Endothelial cell (in vitro differentiated cells): Measurements from ENCODE around the gene SMURF1. TPM values are rescaled to one million over a fixed set of nuclear protein-coding genes. Genes with fewer than 3 reads are reported as not detected.
A peak's percentile ranks its signal among the peaks of the same experiment; 100 is the strongest.

Experiments used
- DNase-seq: peaks from one replicate; pipeline ENCODE4 v3.0.0; 2021; ENCODE audit warnings: low spot score
- H3K27ac Mint-ChIP-seq: one replicate; pipeline ENCODE4 v1.8.0; 2021; ENCODE audit warnings: mixed read lengths, inconsistent platforms; ENCODE audit not compliant: unreplicated experiment
- H3K27me3 Mint-ChIP-seq: one replicate; pipeline ENCODE4 v1.8.0; 2021; ENCODE audit warnings: mild to moderate bottlenecking, moderate library complexity, mixed read lengths, inconsistent platforms; ENCODE audit not compliant: unreplicated experiment
- H3K36me3 Mint-ChIP-seq: one replicate; pipeline ENCODE4 v1.8.0; 2021; ENCODE audit warnings: mild to moderate bottlenecking, low read depth, mixed read lengths, inconsistent platforms; ENCODE audit not compliant: unreplicated experiment
- H3K4me1 Mint-ChIP-seq: one replicate; pipeline ENCODE4 v1.8.0; 2021; ENCODE audit warnings: mild to moderate bottlenecking, mixed read lengths, inconsistent platforms; ENCODE audit not compliant: unreplicated experiment
- H3K4me3 Mint-ChIP-seq: one replicate; pipeline ENCODE4 v1.8.0; 2021; ENCODE audit warnings: mild to moderate bottlenecking, mixed read lengths, inconsistent platforms; ENCODE audit not compliant: unreplicated experiment
- H3K9me3 Mint-ChIP-seq: one replicate; pipeline ENCODE4 v1.8.0; 2021; ENCODE audit warnings: mixed read lengths, inconsistent platforms; ENCODE audit not compliant: unreplicated experiment
- CTCF ChIP-seq: fragments of 200-600 bp; sonication (generic); IDR thresholded peaks from one replicate; pipeline ENCODE4 v1.5.0; 2021; ENCODE audit warnings: antibody characterized with exemption; ENCODE audit not compliant: unreplicated experiment
- total RNA-seq: library from RNA; stranded (reverse); fragmentation: NEBNext Ultra II Directional; extraction: Animal tissue kit (Norgen Biotek cat#: 25700); gene quantifications from one replicate; pipeline ENCODE4 v1.2.1, GENCODE V29; 2021; ENCODE audit not compliant: unreplicated experiment

Gene SMURF1
- total RNA-seq, 1 donor from 2014 or later: 32.5 TPM

GRCh38 chr7:99008921-99009530 lies 134.9 kb downstream of the SMURF1 start:
- peaks cover 12% of the 10 kb centered on the region for H3K27me3 Mint-ChIP-seq
- H3K27ac Mint-ChIP-seq: no peak overlapping the region
- DNase-seq: no peak
- H3K4me3 Mint-ChIP-seq: no peak overlapping the region
- peaks cover 52% of the 10 kb centered on the region for H3K36me3 Mint-ChIP-seq
- TF ChIP-seq CTCF: no peak
- no peaks in the 10 kb centered on the region for H3K9me3 Mint-ChIP-seq
- H3K4me1 Mint-ChIP-seq: no peaks in the 10 kb centered on the region

GRCh38 chr7:99008181-99008631 lies 135.7 kb downstream of the SMURF1 start:
- no peak overlapping the region for H3K4me3 Mint-ChIP-seq
- peaks cover 53% of the 10 kb centered on the region for H3K36me3 Mint-ChIP-seq
- H3K9me3 Mint-ChIP-seq: no peaks in the 10 kb centered on the region
- no peak for TF ChIP-seq CTCF
- H3K27ac Mint-ChIP-seq: no peak overlapping the region
- no peaks in the 10 kb centered on the region for H3K4me1 Mint-ChIP-seq
- DNase-seq: no peak
- peaks cover 12% of the 10 kb centered on the region for H3K27me3 Mint-ChIP-seq

- Mint-ChIP-seq H3K36me3 (peaks cover 45% of the 10 kb centered on the region), H3K27ac (no peak overlapping the region), H3K27me3 (peaks cover 14% of the 10 kb centered on the region), H3K9me3 (no peaks in the 10 kb centered on the region), H3K4me1 (no peaks in the 10 kb centered on the region), H3K4me3 (no peak overlapping the region)
- DNase-seq: no peak
- no peak for TF ChIP-seq CTCF
Measured at GRCh38 chr7:99006739-99007424, 137.0 kb downstream of the SMURF1 start.

GRCh38 chr7:99005776-99006175 lies 138.1 kb downstream of the SMURF1 start:
- Mint-ChIP-seq H3K27me3 (peaks cover 14% of the 10 kb centered on the region), H3K4me1 (no peaks in the 10 kb centered on the region), H3K4me3 (peak overlapping the region; percentile 65), H3K27ac (no peak overlapping the region), H3K36me3 (peaks cover 48% of the 10 kb centered on the region), H3K9me3 (no peaks in the 10 kb centered on the region)
- no peak for TF ChIP-seq CTCF
- DNase-seq: no peak
